Heart left ventricle (tissue), 13 donors: Measurements from ENCODE around the gene ALDH18A1.

Experiments
- POLR2A ChIP-seq, 2 donors: fragments of 450-650 bp; IDR thresholded peaks; one replicate each; pipeline ENCODE4 v1.6.1; 2017; ENCODE audit warnings: antibody characterized with exemption in 2 of 2, mild to moderate bottlenecking in 2 of 2, moderate library complexity in 2 of 2
- TF ChIP-seq, protein P1 (sequence below), 12 donors: fragments of 200-600 bp; sonication (generic) in 4 of 12; IDR thresholded peaks; one replicate each; pipeline versions ENCODE4 v1.5.0 to v1.8.0; 2018 to 2022; ENCODE audit warnings: antibody characterized with exemption in 12 of 12, mild to moderate bottlenecking in 5 of 12
- donor health status: ischemic (EF 13 %, LVEDD 7.1; RV severe dilation, severe dysfunction).
- donor health status: DM: no; HTN: yes; CAD: no.
- donor health status: DM: no; HTN: no; CAD: no.
- donor health status: ischemic (EF 25% LVEDD 6.9; RV normal size, moderate dysfunction).
- donor health status: ischemic (EF 25% LVEDD 5.7; RV mildly dilated, moderate dysfunction).
- donor health status: ischemic (EF 35%, LVEDD 5.7; RV mildly dilated, moderate dysfunction).
- donor health status: nonischemic (EF 11% LVEDD 7.7; RV severe dilation, severe dysfunction).
- donor health status: DM: yes; HTN: yes; CAD: no.
- donor health status: PGD.
- donor health status: ischemic (EF 29% LVEDD 5.4; RV normal size, mild dysfunction).
- donor health status: nonischemic (EF 23%, LVEDD 6.1; RV moderate dilation, normal function).

DNA sequence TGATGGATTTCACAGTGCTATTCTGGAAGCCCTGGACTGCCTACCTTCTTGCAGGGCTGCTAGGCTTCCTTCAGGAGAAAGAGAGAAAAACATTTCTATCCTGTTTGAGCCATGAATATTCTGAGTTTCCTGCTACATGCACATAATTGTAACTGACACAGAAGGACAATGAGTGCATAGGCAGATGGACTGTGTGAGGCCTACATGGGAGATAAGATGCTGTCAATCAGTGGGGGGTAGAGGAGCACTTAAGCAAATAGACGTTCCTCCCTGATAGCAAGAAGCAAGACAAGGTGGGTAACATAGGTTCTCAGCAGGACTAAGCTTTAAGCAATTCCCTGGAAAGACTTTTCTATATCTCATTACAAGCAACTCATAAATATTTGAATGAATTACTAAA lies 11.6 kb downstream of the ALDH18A1 start:
- TF ChIP-seq POLR2A (IDR thresholded peaks at IDR 0.05) = no peak
- TF ChIP-seq, protein P1, sequence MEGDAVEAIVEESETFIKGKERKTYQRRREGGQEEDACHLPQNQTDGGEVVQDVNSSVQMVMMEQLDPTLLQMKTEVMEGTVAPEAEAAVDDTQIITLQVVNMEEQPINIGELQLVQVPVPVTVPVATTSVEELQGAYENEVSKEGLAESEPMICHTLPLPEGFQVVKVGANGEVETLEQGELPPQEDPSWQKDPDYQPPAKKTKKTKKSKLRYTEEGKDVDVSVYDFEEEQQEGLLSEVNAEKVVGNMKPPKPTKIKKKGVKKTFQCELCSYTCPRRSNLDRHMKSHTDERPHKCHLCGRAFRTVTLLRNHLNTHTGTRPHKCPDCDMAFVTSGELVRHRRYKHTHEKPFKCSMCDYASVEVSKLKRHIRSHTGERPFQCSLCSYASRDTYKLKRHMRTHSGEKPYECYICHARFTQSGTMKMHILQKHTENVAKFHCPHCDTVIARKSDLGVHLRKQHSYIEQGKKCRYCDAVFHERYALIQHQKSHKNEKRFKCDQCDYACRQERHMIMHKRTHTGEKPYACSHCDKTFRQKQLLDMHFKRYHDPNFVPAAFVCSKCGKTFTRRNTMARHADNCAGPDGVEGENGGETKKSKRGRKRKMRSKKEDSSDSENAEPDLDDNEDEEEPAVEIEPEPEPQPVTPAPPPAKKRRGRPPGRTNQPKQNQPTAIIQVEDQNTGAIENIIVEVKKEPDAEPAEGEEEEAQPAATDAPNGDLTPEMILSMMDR (IDR thresholded peaks at IDR 0.05) = no peak
